Neural progenitor cell (in vitro differentiated cells): ENCODE measurements around the gene GRIK3. TPM values are rescaled to one million over a fixed set of nuclear protein-coding genes. Genes with fewer than 3 reads are reported as not detected.

ENCODE experiments used
- DNase-seq: peaks from one replicate; pipeline ENCODE4 v3.0.0-alpha.2; 2016; ENCODE audit warnings: low spot score
- H2AFZ ChIP-seq: fragments of 200-600 bp; sonication (generic); replicated peaks from 2 replicates; pipeline ENCODE4 v1.6.1; 2016; ENCODE audit warnings: antibody characterized with exemption
- H3F3A ChIP-seq: fragments of 200-600 bp; sonication (generic); 2 replicates; pipeline ENCODE4 v1.6.1; 2016; ENCODE audit warnings: antibody characterized with exemption, low read depth
- H3K27ac ChIP-seq: fragments of 200-600 bp; sonication (generic); 2 replicates; pipeline ENCODE4 v1.5.1; 2016; ENCODE audit warnings: mild to moderate bottlenecking
- H3K27me3 ChIP-seq: fragments of 200-600 bp; sonication (generic); 2 replicates; pipeline ENCODE4 v1.6.1; 2016; ENCODE audit warnings: mild to moderate bottlenecking, moderate library complexity
- H3K36me3 ChIP-seq: fragments of 200-600 bp; sonication (generic); 2 replicates; pipeline ENCODE4 v1.5.1; 2016
- H3K4me1 ChIP-seq: fragments of 200-600 bp; sonication (generic); 2 replicates; pipeline ENCODE4 v1.6.1; 2016; ENCODE audit warnings: mixed run types
- H3K4me2 ChIP-seq: fragments of 200-600 bp; sonication (generic); 2 replicates; pipeline ENCODE4 v1.6.1; 2016
- H3K4me3 ChIP-seq: fragments of 200-600 bp; sonication (generic); 2 replicates; pipeline ENCODE4 v1.5.1; 2016
- H3K79me2 ChIP-seq: fragments of 200-600 bp; sonication (generic); 2 replicates; pipeline ENCODE4 v1.6.1; 2016; ENCODE audit warnings: low read depth
- H3K9ac ChIP-seq: fragments of 200-600 bp; sonication (generic); 2 replicates; pipeline ENCODE4 v1.6.1; 2016
- H3K9me3 ChIP-seq: fragments of 200-600 bp; sonication (generic); 2 replicates; pipeline ENCODE4 v1.5.1; 2016; ENCODE audit warnings: low read depth
- H4K20me1 ChIP-seq: fragments of 200-600 bp; sonication (generic); 2 replicates; pipeline ENCODE4 v1.6.1; 2016; ENCODE audit warnings: low read depth
- H3K27ac Mint-ChIP-seq: 3 replicates; pipeline ENCODE4 v1.8.0; 2021; ENCODE audit warnings: mixed read lengths
- H3K27me3 Mint-ChIP-seq: 2 replicates; pipeline ENCODE4 v1.8.0; 2022; ENCODE audit warnings: low read depth, mild to moderate bottlenecking, inconsistent platforms, moderate library complexity, mixed read lengths; ENCODE audit not compliant: insufficient read depth
- H3K36me3 Mint-ChIP-seq: 3 replicates; pipeline ENCODE4 v1.8.0; 2021; ENCODE audit warnings: mixed read lengths
- H3K4me1 Mint-ChIP-seq: 3 replicates; pipeline ENCODE4 v1.8.0; 2021; ENCODE audit warnings: mixed read lengths
- H3K4me3 Mint-ChIP-seq: 3 replicates; pipeline ENCODE4 v1.8.0; 2021; ENCODE audit warnings: mild to moderate bottlenecking, moderate library complexity, mixed read lengths
- H3K9me3 Mint-ChIP-seq: 3 replicates; pipeline ENCODE4 v1.8.0; 2020; ENCODE audit warnings: mixed read lengths
- CTCF ChIP-seq: fragments of 200-600 bp; sonication (generic); IDR thresholded peaks from 2 replicates; pipeline ENCODE4 v1.5.1; 2017; ENCODE audit warnings: antibody characterized with exemption, mild to moderate bottlenecking
- EZH2 ChIP-seq: fragments of 200-600 bp; sonication (generic); IDR thresholded peaks from 2 replicates; pipeline ENCODE4 v1.6.1; 2017; ENCODE audit warnings: antibody characterized with exemption, mild to moderate bottlenecking, moderate library complexity
- EZH2phosphoT487 ChIP-seq: fragments of 200-600 bp; sonication (generic); IDR thresholded peaks from 2 replicates; pipeline ENCODE4 v1.6.1; 2017; ENCODE audit warnings: antibody characterized with exemption
- total RNA-seq: library from RNA; depleted of rRNA; stranded (reverse); fragments of >200 nt; gene quantifications from 2 replicates; pipeline ENCODE4 v1.2.3, GENCODE V29; 2015; ENCODE audit warnings: low replicate concordance

The GRIK3 gene
- total RNA-seq, 1 donor from 2014 or later = 1.7 TPM

GRCh38 chr1:36786425-36786824 lies 247.9 kb downstream of the GRIK3 start:
- Mint-ChIP-seq H3K4me1 (peaks cover 10% of the 10 kb centered on the region), H3K36me3 (no peaks in the 10 kb centered on the region), H3K27me3 (peaks cover 10% of the 10 kb centered on the region), H3K27ac (no peak overlapping the region), H3K9me3 (no peaks in the 10 kb centered on the region), H3K4me3 (no peak overlapping the region)
- Histone ChIP-seq H3K4me1 (peaks cover 6% of the 10 kb centered on the region), H3K9ac (no peak overlapping the region), H3K36me3 (no peaks in the 10 kb centered on the region), H3K79me2 (no peaks in the 10 kb centered on the region), H3F3A (no peaks in the 10 kb centered on the region), H3K4me3 (no peak overlapping the region), H3K9me3 (no peaks in the 10 kb centered on the region), H2AFZ (no peak overlapping the region), H4K20me1 (no peaks in the 10 kb centered on the region), H3K4me2 (no peak overlapping the region), H3K27ac (no peak overlapping the region), H3K27me3 (no peaks in the 10 kb centered on the region)
- TF ChIP-seq CTCF = no peak
- no peak for TF ChIP-seq EZH2
- no peak for TF ChIP-seq EZH2phosphoT487
- DNase-seq = no peak

- Histone ChIP-seq H3K4me1 (peaks cover 6% of the 10 kb centered on the region), H3K36me3 (no peaks in the 10 kb centered on the region), H2AFZ (no peak overlapping the region), H3K9me3 (no peaks in the 10 kb centered on the region), H3K79me2 (no peaks in the 10 kb centered on the region), H3F3A (no peaks in the 10 kb centered on the region), H3K4me3 (no peak overlapping the region), H3K9ac (no peak overlapping the region), H3K27me3 (no peaks in the 10 kb centered on the region), H3K27ac (no peak overlapping the region), H3K4me2 (no peak overlapping the region), H4K20me1 (no peaks in the 10 kb centered on the region)
- no peak for TF ChIP-seq CTCF
- TF ChIP-seq EZH2 = no peak
- no peak for TF ChIP-seq EZH2phosphoT487
- H3K36me3 Mint-ChIP-seq = no peaks in the 10 kb centered on the region
- no peak for DNase-seq
- peaks cover 13% of the 10 kb centered on the region for H3K4me1 Mint-ChIP-seq
- no peak overlapping the region for H3K4me3 Mint-ChIP-seq
- H3K27me3 Mint-ChIP-seq = peaks cover 7% of the 10 kb centered on the region
- H3K27ac Mint-ChIP-seq = no peak overlapping the region
- no peaks in the 10 kb centered on the region for H3K9me3 Mint-ChIP-seq
Observed at GRCh38 chr1:36784147-36784859, 250.0 kb downstream of the GRIK3 start.

GRCh38 chr1:36783475-36783874 lies 250.8 kb downstream of the GRIK3 start:
- no peak overlapping the region for H2AFZ ChIP-seq
- Mint-ChIP-seq H3K27me3 (peaks cover 7% of the 10 kb centered on the region), H3K9me3 (no peaks in the 10 kb centered on the region), H3K4me3 (no peak overlapping the region), H3K4me1 (peaks cover 16% of the 10 kb centered on the region), H3K27ac (no peak overlapping the region), H3K36me3 (no peaks in the 10 kb centered on the region)
- no peak for DNase-seq
- no peaks in the 10 kb centered on the region for H4K20me1 ChIP-seq
- no peak overlapping the region for H3K4me3 ChIP-seq
- no peak overlapping the region for H3K9ac ChIP-seq
- no peaks in the 10 kb centered on the region for H3K36me3 ChIP-seq
- H3K4me2 ChIP-seq = no peak overlapping the region
- TF ChIP-seq CTCF = no peak
- TF ChIP-seq EZH2 = no peak
- TF ChIP-seq EZH2phosphoT487 = no peak
- H3K4me1 ChIP-seq = peaks cover 6% of the 10 kb centered on the region
- H3K27ac ChIP-seq = no peak overlapping the region
- no peaks in the 10 kb centered on the region for H3K9me3 ChIP-seq
- H3K27me3 ChIP-seq = no peaks in the 10 kb centered on the region
- no peaks in the 10 kb centered on the region for H3F3A ChIP-seq
- no peaks in the 10 kb centered on the region for H3K79me2 ChIP-seq
